Tibial artery (tissue), 4 donors: ENCODE results near the gene CASZ1.

Source experiments
- DNase-seq, 2 donors: peaks; one replicate each; pipeline ENCODE4 v3.0.0-alpha.2; 2019
- H3K27ac ChIP-seq, 2 donors: fragments of 200-600 bp; sonication (generic) in 1 of 2; 1 replicate in 1 of 2; 2 replicates in 1 of 2; pipeline ENCODE4 v1.5.1; 2018 to 2019; ENCODE audit warnings: mild to moderate bottlenecking in 1 of 2
- H3K27me3 ChIP-seq, 2 donors: fragments of 200-600 bp; sonication (generic) in 1 of 2; one replicate each; pipeline versions ENCODE4 v1.5.1 to v1.6.0; 2016 to 2019
- H3K36me3 ChIP-seq, 3 donors: fragments of 200-600 bp; sonication (generic) in 2 of 3; one replicate each; pipeline ENCODE4 v1.5.1; 2016 to 2019; ENCODE audit warnings: mild to moderate bottlenecking in 2 of 3
- H3K4me1 ChIP-seq, 4 donors: fragments of 200-600 bp; sonication (generic) in 2 of 4; 1 replicate in 3 of 4; 2 replicates in 1 of 4; pipeline ENCODE4 v1.5.1; 2016 to 2019
- H3K4me3 ChIP-seq, 2 donors: fragments of 200-600 bp; sonication (generic) in 1 of 2; 1 replicate in 1 of 2; 2 replicates in 1 of 2; pipeline ENCODE4 v1.5.1; 2018 to 2019; ENCODE audit warnings: mild to moderate bottlenecking in 2 of 2
- H3K9me3 ChIP-seq, 3 donors: fragments of 200-600 bp; sonication (generic) in 1 of 3; one replicate each; pipeline ENCODE4 v1.5.1; 2016 to 2019
- intact Hi-C: fragments of 100-400 bp; cut with DNase I; formaldehyde crosslinking; loops from one replicate; pipeline ENCODE4 v1.15.0; 2023; ENCODE audit warnings: low total_unique reads
- TF ChIP-seq, protein P1 (sequence below), 2 experiments: fragments of 200-600 bp in 1 of 2; fragments of 450-650 bp in 1 of 2; IDR thresholded peaks; one replicate each; pipeline ENCODE4 v1.5.1; 2017 to 2019; ENCODE audit warnings: antibody characterized with exemption in 2 of 2, mild to moderate bottlenecking in 1 of 2, moderate library complexity in 1 of 2

CASZ1 gene

GRCh38 chr1:10661453-10661852 lies 135.0 kb downstream of the CASZ1 start:
- no peak for DNase-seq
- H3K4me1 ChIP-seq = peaks cover 0 to 40% (median 39%) of the 10 kb centered on the region in 4 donors
- H3K36me3 ChIP-seq = peaks cover 15 to 68% (median 32%) of the 10 kb centered on the region in 3 donors
- no peak overlapping the region for H3K4me3 ChIP-seq
- TF ChIP-seq, protein P1, sequence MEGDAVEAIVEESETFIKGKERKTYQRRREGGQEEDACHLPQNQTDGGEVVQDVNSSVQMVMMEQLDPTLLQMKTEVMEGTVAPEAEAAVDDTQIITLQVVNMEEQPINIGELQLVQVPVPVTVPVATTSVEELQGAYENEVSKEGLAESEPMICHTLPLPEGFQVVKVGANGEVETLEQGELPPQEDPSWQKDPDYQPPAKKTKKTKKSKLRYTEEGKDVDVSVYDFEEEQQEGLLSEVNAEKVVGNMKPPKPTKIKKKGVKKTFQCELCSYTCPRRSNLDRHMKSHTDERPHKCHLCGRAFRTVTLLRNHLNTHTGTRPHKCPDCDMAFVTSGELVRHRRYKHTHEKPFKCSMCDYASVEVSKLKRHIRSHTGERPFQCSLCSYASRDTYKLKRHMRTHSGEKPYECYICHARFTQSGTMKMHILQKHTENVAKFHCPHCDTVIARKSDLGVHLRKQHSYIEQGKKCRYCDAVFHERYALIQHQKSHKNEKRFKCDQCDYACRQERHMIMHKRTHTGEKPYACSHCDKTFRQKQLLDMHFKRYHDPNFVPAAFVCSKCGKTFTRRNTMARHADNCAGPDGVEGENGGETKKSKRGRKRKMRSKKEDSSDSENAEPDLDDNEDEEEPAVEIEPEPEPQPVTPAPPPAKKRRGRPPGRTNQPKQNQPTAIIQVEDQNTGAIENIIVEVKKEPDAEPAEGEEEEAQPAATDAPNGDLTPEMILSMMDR (IDR thresholded peaks at IDR 0.05) = no peak
- H3K27ac ChIP-seq = no peak overlapping the region
- H3K9me3 ChIP-seq = no peaks in the 10 kb centered on the region
- intact Hi-C loops = no loop called here
- no peaks in the 10 kb centered on the region for H3K27me3 ChIP-seq

- TF ChIP-seq, protein P1 (IDR thresholded peaks at IDR 0.05) = no peak
- H3K27ac ChIP-seq = no peak overlapping the region
- H3K36me3 ChIP-seq = peaks cover 15 to 78% (median 29%) of the 10 kb centered on the region in 3 donors
- H3K9me3 ChIP-seq = no peaks in the 10 kb centered on the region
- DNase-seq = no peak
- intact Hi-C loops = no loop called here
- H3K4me1 ChIP-seq = peaks cover 0 to 24% (median 24%) of the 10 kb centered on the region in 4 donors
- H3K27me3 ChIP-seq = no peaks in the 10 kb centered on the region
- no peak overlapping the region for H3K4me3 ChIP-seq
These were observed 136.6 kb downstream of the CASZ1 start for GRCh38 chr1:10659646-10660540.

DNA sequence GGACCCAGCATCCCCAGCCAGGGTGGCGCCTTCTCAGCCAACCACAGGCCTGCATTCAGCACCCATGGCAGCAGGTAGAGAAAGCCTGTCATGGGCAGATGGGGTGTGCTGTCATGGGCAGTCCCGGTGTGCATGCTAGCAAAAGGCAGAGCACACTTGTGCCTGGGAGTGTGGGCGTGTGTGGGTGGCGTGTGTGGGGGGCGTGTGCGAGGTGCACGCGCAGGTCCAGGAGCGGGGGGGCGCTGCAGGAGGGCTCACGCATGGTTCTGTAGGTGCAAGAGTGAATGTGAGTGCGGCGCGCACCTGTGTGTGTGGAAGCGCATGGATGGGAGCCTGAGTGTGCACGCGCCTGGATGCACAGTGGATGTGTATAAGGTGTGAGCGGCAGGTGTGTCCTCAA lies 137.2 kb downstream of the CASZ1 start:
- Histone ChIP-seq H3K27ac (no peak overlapping the region), H3K27me3 (no peaks in the 10 kb centered on the region), H3K4me3 (no peak overlapping the region), H3K36me3 (peaks cover 15 to 78% (median 34%) of the 10 kb centered on the region in 3 donors), H3K9me3 (no peaks in the 10 kb centered on the region), H3K4me1 (peaks cover 0 to 18% (median 17%) of the 10 kb centered on the region in 4 donors)
- TF ChIP-seq, protein P1 (IDR thresholded peaks at IDR 0.05) = no peak
- intact Hi-C loops = no loop called here
- no peak for DNase-seq

- peaks cover 0 to 11% (median 10%) of the 10 kb centered on the region in 4 donors for H3K4me1 ChIP-seq
- no peaks in the 10 kb centered on the region for H3K9me3 ChIP-seq
- intact Hi-C loops = no loop called here
- TF ChIP-seq, protein P1 (IDR thresholded peaks at IDR 0.05) = no peak
- no peak overlapping the region for H3K4me3 ChIP-seq
- no peak overlapping the region for H3K27ac ChIP-seq
- H3K36me3 ChIP-seq = peaks cover 18 to 78% (median 41%) of the 10 kb centered on the region in 3 donors
- DNase-seq = no peak
- H3K27me3 ChIP-seq = no peaks in the 10 kb centered on the region
These were observed 137.9 kb downstream of the CASZ1 start for GRCh38 chr1:10658396-10659066.

DNA sequence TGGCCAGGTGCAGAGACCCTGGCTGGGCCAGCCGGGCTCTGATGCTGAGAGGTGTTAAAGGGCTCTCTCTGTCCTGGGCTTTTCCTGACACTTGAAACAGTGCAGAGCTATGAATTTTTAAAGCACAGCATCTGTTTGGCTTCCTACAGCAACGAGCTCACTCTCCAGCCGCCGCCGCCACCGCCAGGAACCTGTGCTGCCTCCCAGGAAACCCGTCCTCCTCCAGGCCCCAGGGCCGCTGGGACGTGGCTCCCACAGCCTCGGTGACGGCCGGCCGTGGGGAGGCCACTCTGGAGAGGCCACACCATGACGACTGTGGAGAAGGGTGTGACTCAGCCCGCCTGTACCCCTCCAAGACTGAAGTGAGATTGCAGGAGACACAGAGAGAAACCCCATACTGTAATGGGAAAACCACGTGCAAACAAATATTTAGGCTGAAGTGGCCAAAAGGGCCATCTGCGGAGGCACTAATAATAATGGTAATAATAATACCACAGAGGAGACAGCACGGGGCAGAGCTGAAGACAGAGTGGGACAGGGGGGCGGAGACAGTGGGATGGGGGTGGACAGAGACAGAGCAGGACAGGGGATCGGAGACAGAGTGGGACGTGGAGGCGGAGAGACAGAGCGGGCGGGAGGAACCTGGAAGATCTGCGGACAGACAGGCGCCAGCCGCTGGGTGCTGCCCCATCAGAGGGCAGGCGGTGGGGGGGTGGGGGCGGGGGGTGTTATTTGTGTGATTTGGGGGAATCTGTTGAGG lies 139.2 kb downstream of the CASZ1 start:
- Histone ChIP-seq H3K4me1 (peaks cover 0 to 5% (median 0%) of the 10 kb centered on the region in 4 donors), H3K27me3 (no peaks in the 10 kb centered on the region), H3K4me3 (no peak overlapping the region), H3K9me3 (no peaks in the 10 kb centered on the region), H3K36me3 (peaks cover 23 to 87% (median 49%) of the 10 kb centered on the region in 3 donors), H3K27ac (no peak overlapping the region)
- intact Hi-C loops = no loop called here
- TF ChIP-seq, protein P1 (IDR thresholded peaks at IDR 0.05) = no peak
- no peak for DNase-seq
